ENCODE data around the gene IGF2R. TPM values are rescaled to one million over a fixed set of nuclear protein-coding genes. Genes with fewer than 3 reads are reported as not detected.

The IGF2R gene
- polyA plus RNA-seq, 5 donors = 44.1 to 64.2 (median 52.2) TPM

DNA sequence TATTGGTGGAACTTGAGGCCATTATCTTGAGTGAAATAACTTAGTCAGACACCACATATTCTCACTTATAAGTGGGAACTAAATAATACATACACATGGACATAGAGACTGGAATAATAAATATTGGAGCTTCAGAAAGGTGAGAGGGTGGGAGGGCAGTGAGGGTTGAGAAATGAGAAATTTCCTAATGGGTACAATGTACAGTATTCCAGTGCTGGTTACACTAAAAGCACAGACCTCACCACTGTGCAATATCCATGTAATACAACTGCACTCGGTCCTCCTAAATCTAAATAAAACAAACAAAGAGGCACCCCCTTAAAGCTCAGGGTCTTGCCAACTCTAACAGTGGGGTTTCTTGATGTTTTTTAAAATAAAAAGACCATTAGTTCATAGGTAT, 53.2 kb downstream of the IGF2R start:
- no peak for DNase-seq

DNA sequence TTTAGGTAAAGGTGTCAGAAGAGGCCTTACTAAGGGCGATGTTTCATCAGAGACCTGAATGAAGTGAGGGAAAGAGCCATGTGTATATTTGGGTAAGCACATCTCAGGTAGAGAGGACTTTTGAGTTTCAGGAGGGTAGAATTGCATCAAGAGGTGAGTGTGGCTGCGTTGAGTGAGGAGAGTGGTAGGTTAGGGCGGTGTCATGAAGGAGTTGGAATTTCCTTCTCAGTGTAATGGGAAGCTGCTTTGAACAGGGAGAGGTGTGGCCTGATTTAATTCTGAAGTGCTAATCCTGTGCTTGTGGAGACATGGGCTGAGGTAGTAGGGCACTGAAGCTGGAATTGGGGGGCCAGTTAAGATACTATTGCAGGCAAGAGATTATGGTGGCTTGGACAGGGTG, 53.9 kb downstream of the IGF2R start:
- DNase-seq = no peak

DNA sequence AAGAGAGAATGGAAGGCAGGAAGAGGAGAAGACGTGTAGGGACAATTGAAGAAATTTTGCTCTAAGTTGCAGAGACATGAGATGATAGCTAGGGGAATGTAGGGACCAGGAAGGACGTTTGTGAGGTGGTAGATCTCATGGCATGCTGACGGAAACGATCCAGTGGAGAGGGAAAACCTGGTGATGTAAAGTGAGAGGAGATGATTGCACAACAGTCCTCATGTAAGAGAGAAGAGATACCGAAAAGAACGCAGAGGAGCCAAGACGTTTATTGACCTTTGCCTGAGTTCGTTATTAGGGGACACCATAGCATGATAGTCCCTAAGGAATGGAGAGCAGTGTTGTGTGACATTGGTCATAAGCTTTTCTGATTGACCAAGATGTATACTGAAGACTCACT, 55.3 kb downstream of the IGF2R start:
- no peak for DNase-seq

DNA sequence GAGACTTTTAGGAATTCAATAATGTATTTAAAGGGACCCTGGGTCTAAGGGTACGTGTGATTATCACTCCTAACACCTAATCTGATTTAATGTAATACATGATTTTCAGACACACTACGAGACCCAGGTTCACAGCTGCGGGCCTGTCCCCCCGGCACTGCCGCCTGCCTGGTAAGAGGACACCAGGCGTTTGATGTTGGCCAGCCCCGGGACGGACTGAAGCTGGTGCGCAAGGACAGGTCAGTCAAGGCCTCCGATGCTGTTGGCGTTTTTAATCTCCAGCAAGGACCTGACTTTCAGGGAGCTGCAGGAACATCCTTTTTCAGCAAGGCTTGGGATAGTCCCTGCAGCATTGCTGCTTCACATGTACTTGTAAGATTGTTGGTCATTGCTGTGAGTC, 58.2 kb downstream of the IGF2R start:
- DNase-seq = no peak

DNA sequence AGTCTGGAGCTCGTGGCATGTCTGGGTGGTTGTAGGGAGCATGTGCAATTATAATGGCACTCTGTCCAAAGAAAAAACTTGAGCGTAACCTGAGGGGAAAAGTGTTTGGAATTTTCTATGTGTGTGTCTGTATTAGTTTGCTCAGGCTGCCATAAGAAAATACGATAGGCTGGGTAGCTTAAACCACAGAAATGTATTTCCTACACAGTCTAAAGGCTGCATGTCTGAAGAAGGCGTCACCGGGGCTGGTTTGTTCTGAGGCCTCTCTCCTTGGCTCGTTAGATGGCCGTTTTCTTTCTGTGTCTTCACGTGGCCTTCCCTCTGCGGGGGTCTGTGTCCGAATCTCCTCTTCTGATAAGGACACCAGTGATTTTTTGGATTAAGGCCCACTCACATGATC, 59.0 kb downstream of the IGF2R start:
- DNase-seq = no peak

DNA sequence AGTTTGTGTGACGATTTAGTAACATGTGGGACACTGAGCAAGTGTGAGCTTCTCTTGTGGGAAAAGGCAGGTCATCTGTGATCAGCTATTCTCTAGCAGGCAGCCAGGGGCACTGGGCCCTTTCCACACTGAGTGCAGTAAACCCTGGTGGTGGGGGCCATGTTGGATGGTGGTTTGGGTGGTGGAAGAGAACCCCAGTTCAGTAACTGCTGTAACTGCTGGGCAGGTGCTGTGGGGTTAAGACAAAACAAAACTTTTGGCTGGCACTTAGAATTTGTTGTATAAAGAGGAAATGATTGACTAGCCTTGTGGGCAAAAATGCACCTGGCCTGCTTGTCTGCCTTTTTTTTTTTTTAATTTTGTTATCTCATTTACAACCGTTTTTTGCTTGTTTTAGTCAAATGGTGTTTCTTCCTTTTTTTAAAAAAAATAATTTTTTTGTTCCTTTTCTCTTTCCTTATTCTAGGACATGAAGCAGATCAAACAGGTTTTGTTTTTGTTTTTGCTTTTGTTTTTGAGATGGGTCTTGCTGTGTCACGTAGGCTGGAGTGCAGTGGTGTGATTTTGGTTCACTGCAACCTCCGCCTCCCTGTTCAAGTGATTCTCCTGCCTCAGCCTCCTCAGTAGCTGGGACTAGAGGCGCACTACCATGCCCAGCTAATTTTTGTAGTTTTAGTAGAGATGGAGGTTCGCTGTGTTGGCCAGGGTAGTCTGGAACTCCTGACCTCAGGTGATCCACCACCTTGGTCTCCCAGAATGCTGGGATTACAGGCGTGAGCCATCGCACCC, 59.8 kb downstream of the IGF2R start:
- DNase-seq = no peak

DNA sequence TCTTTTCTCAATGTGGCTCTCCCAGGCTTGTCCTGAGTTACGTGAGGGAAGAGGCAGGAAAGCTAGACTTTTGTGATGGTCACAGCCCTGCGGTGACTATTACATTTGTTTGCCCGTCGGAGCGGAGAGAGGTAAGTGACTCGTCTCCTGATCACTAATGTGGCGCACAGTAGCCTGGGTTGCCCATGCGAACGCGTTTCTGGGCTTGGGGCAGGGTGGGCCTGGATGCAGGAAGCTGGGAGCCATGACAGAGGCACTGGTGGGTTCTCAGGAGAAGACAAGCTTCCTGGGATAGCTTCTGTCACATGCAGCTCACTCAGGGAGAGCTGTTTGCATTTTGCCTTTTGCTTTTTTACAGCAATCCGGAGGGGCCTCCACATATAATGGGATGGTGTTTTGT, 60.6 kb downstream of the IGF2R start:
- DNase-seq = no peak

DNA sequence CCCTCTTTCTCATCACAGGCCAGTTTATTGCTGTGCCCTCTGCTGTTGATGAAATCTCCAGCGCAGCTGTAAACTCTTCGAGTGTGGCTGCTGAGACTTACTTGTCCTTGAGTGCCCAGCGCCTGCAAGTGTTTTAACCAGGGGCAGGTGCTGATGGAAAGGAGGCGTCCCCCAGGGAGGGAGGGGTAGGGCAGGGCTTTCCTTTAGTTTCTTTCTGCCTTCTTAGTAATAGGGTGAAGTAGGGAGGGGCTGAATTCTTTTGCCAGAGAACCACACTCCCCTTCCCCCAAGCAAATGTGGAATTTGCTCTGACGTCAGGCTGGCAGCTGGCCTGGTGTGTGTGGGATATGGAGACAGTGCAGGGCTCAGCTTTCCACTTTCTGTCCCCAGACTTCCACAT, 61.2 kb downstream of the IGF2R start:
- DNase-seq = peak; percentile 89 to 91

DNA sequence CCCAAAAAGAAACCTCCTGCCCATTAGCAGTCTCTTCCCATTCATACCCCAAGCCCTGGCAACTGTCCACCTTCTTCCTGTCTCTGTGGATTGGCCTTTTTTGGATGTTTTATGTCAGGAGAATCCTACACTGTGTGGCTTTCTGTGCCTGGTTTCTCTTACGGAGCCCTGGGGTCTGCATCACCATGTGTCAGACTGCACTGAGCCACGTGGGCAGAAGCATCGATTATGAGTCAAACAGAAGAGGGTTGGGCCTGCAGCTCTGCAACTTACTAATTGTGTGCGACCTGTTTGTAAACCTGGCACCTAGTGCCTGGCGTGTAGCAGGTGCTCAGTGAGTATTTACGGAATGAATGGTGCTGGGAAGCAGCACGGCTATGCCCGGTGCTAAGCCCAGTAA, 62.6 kb downstream of the IGF2R start:
- DNase-seq = no peak

DNA sequence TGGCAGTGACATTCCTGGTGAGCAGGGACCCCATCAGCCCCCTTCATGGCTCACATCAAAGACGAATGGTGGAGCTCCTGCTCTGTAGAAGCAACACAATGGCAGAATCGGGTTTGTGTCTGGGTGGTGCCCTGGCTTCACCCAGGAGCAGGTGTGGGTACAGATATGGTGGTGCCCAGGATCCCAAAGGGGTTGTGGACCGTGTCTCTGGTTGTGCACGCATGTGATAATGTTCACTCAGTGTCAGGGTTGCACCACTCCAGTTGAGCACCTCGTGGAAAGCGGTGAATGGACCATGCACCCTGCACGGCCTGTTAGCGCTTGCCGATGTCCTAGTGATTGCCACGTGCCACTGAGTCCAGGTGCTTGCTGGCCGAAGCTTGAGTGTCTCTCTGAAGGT, 63.0 kb downstream of the IGF2R start:
- DNase-seq = no peak

DNA sequence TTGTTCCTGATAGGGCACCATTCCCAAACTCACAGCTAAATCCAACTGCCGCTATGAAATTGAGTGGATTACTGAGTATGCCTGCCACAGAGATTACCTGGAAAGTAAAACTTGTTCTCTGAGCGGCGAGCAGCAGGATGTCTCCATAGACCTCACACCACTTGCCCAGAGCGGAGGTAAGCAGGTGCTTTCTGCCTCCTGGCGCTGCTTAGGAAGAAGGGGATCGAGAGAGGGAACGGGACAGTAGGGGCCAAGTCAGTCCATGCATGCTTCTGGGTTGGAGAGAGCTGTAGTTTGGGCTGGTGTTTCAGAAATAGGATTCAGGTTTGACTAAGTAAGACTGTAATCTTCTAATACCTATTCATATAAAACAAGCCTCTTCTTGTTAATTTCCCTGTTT, 63.7 kb downstream of the IGF2R start:
- no peak for DNase-seq

DNA sequence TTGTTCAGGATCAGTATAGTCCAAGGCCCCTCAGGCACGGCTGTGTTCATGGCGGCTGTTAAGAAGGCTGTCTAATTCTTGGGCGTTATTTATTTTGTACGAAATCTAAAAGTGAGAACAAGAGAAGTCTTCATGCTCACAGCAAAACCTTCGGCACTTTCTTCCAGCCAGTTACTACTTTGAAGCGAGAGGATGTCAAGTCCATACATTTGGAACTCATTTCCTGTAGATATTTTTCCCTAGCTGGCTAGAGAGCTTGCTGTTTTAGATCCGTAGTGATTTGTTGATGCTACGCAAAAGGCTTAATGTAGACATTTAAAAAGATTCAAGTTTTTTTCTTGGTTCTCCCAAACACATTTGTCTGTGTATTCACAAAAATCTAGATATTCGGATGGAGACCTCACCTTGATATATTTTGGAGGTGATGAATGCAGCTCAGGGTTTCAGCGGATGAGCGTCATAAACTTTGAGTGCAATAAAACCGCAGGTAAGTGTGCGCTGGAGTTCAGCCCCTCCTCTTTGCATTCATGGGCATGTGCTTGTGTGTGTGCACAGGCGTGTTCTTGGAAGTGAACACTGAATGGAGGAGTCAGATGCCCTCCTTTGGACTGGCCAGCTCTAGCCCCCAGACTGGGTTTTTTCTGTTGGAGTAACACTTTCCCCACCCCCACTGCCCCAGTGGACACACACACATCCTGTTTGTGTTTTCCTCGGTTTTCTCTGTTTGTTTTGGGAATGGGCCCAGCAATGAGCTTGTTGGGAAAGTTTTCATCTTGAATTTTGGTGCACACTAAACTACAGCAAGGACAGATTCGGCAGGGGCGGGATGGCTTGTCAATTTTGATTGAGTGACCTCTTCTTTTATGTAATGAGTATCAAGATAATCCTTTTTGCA, 65.4 kb downstream of the IGF2R start:
- no peak for DNase-seq

DNA sequence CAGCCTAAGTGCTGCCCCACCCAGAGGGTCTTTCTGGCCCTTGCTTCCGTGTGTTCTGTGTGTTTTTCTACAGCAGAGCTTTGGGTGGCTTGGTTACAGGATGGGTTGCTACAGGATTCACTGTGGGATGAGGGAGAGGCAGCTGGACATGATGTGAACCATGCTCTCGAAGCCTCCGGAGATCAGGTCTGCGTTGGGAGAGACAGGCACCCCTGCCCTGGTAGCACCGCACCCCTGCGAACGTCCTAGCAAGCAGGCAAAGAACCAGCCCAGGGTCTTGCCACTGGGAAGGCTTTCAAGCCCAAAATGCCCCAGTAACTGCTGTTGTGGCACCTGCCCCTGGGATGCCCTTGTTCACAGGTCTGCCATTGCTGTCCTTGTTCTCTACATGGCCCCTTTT, 66.4 kb downstream of the IGF2R start:
- DNase-seq = no peak

DNA sequence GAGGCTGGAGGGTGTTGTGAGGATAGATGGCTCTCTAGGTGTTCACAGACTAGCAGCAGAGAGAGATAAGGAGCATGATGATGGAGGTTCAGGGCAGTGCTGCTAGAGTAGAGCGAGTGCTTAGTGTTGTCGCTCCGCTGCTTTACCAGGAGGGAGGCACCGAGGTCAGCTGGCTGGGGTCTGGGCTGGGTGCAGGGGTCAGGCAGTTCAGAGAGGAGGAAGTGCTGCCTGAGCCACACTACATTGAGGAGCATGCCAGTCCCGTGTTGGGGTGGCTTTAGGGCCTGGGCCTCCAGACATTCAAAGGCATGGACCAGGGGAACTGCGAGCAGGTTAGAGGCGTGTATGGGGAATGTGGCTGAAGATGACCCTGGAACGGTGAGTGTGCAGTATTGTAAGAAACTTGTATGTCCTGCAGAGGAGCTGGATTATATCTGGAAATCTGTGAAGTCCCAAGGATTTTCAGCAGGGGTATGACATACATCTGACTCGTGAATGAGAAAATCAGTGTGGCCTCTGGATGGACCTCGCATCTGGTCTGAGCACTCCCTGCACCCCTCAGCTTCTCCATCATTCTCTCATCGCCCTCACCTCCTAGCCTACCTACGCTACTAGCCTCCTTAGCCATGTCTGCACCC, 66.9 kb downstream of the IGF2R start:
- DNase-seq = no peak

DNA sequence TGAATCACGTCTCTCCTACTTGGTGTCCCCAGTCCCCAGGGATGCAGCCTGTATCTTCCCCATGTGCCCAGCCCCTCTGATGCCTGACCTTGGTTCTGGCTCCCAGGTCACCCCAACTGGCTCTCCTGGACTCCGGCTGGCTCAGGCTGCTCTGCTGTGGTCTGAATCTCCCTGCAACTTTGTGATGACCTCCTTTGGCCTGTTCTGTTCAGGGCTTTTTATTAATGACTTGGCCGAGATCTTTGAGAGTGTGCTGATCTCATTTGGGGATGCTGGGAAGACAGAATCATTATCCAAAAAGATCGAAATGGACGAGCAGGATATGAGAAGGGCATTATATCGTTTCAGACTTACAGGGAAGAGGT, 67.4 kb downstream of the IGF2R start:
- no peak for DNase-seq

DNA sequence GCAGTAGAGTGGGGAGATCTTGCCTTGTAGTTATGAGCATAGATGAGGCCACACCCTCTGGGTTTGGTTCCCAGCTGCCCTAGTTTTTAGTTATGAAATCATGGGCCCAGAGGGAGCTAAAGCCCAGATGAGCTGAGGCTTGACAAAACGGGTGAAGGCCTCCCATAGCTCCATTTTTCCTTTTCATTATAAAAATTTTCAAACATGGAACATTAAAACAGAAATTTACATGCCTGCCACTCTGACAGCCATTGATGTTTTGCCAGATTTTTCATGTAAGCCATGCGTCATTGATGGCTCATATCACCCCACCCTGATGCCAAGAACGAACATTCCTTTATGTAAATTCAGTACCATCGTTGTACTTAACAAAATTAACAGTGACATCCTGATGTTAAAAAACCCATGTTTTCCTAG, 67.9 kb downstream of the IGF2R start:
- DNase-seq = no peak

DNA sequence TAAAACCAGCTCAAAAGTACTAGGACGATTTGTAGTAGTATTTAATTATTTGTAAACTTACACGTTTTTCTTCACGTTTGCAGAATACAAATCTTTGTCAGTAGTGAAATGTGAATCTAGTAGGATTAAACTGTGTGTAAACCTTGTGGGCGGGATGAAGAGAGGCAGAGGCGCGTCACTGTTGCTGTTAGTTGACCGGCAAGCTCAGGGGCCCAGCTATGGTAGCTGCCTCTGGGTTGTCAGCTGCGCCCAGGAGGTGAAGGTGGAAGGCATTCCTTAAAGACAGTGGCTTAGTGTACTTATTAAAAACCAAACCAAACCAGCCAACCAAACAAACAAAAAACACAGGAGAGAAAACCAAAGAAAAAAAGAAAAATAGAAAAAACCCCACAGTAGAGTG, 69.6 kb downstream of the IGF2R start:
- no peak for DNase-seq

DNA sequence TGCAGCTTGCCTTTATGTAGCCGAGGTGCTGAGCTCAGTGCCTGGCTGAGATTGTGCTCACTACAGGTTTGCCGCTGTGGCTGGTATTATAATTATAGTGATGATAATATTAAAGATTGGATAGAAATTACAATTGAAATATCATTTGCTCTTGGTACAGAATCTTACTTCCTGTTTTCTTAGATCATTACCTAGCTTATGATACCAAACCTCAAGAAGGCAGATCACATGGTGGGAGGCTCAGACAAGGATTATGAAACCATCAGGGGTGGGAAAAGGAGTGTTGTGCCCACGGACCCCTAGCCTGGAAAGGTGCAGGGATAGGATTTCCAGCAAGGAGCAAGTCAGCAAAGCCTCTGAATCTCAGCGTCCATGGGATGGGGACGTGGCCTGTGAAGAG, 70.6 kb downstream of the IGF2R start:
- no peak for DNase-seq

DNA sequence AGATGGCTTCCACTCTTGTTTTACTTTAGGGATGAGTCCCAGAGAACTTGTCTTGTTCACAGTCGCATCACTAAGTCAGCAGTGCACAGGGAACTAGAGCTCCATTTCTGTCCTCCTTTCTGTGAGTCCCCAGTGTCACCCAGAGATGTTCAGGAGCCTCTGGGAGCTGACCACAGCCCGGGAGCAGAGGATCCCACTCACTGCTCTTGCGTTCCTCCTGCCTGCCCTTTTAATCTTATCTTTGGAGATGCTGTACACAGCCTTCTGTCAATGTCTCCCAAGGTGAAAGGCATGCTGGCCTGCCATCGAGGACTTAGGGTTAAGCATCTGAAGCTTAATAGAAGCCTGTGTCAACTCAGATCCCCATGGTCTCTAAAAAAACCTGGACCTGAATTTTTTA, 71.2 kb downstream of the IGF2R start:
- no peak for DNase-seq

DNA sequence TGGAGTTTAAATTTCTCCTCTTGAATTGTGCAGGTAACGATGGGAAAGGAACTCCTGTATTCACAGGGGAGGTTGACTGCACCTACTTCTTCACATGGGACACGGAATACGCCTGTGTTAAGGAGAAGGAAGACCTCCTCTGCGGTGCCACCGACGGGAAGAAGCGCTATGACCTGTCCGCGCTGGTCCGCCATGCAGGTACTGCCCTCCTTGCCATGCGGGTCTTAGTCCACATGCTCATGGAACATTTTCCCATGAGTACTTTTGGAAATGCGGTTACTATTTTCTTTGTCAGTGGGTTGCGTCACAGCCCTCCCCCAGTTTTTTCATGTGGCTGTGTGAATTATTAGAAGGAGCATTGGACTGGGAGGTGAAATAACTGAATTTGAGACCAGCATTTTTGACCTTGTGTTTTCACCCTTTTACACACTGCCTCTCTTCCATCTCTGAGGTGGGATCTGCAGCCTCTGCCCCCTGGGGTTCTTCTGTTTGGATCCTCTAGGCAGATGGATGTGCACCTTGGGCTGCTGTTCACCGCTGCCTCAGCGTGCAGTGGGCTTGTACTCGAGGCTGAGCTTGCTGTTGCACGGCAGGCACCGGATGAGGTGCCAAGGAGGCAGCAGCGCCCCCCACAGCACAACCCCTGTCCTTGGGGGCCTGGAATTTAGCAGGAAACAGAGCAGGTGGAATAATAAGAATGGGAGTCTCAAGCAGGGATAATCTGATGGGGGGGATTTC, 71.8 kb downstream of the IGF2R start:
- no peak for DNase-seq

DNA sequence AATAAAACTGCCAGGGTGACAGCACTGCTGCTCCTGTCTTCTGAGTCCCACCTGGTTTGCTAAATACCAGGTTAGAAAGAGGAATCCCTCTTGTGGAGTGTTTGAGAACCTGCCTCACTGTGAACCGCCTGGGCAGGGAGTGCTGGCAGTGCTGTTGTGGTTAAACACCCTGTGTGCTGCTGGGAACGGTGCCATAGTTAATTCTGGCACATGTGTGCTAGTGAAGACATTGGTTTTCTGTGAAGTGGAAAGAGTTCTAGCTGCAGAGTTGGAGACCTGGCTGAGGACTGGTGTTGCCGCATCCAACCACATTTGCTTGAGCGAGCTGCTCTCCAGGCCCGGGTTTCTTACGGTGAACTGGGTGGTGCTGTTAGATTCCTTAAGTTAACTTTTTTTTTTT, 72.7 kb downstream of the IGF2R start:
- no peak for DNase-seq
